Smooth muscle cell (in vitro differentiated cells): Measurements from ENCODE around the gene MAN1C1. TPM values are rescaled to one million over a fixed set of nuclear protein-coding genes. Genes with fewer than 3 reads are reported as not detected.

Experiments used
- DNase-seq: peaks from one replicate; lab custom pipeline; 2025; ENCODE audit not compliant: unreplicated experiment; lab: John Stamatoyannopoulos, UW
- H2AFZ ChIP-seq: fragments of 200-600 bp; sonication (generic); 2 replicates; pipeline ENCODE4 v1.6.0; 2016; ENCODE audit warnings: antibody characterized with exemption, low read depth, mild to moderate bottlenecking
- H3F3A ChIP-seq: fragments of 200-600 bp; sonication (generic); 2 replicates; pipeline ENCODE4 v1.6.0; 2017; ENCODE audit warnings: antibody characterized with exemption, low read depth
- H3K27ac ChIP-seq: fragments of 200-600 bp; sonication (generic); 2 replicates; pipeline ENCODE4 v1.5.1; 2016; ENCODE audit warnings: low read depth, mild to moderate bottlenecking
- H3K27me3 ChIP-seq: fragments of 200-600 bp; sonication (generic); 2 replicates; pipeline ENCODE4 v1.6.1; 2016; ENCODE audit warnings: low read depth, mild to moderate bottlenecking
- H3K36me3 ChIP-seq: fragments of 200-600 bp; sonication (generic); 2 replicates; pipeline ENCODE4 v1.5.1; 2016; ENCODE audit warnings: low read depth
- H3K4me1 ChIP-seq: fragments of 200-600 bp; sonication (generic); 2 replicates; pipeline ENCODE4 v1.5.1; 2016; ENCODE audit warnings: low read depth
- H3K4me2 ChIP-seq: fragments of 200-600 bp; sonication (generic); 2 replicates; pipeline ENCODE4 v1.6.0; 2016; ENCODE audit warnings: mild to moderate bottlenecking
- H3K4me3 ChIP-seq: fragments of 200-600 bp; sonication (generic); 2 replicates; pipeline ENCODE4 v1.5.1; 2016; ENCODE audit warnings: mild to moderate bottlenecking
- H3K79me2 ChIP-seq: fragments of 200-600 bp; sonication (generic); 2 replicates; pipeline ENCODE4 v1.6.0; 2016; ENCODE audit warnings: low read depth, mild to moderate bottlenecking
- H3K9ac ChIP-seq: fragments of 200-600 bp; sonication (generic); 2 replicates; pipeline ENCODE4 v1.6.0; 2016; ENCODE audit warnings: low read depth
- H3K9me3 ChIP-seq: fragments of 200-600 bp; sonication (generic); replicated peaks from 2 replicates; pipeline ENCODE4 v1.5.1; 2016; ENCODE audit warnings: low read depth
- H4K20me1 ChIP-seq: fragments of 200-600 bp; sonication (generic); 2 replicates; pipeline ENCODE4 v1.6.0; 2016; ENCODE audit warnings: low read depth
- WGBS: methylation state at CpG from one replicate; pipeline ENCODE4 v1.1.7; 2016; ENCODE audit warnings: low lambda C conversion rate; 5-methylcytosine and 5-hydroxymethylcytosine counted together
- polyA plus RNA-seq: library from polyadenylated mRNA; unstranded; fragments of >200 nt; fragmentation: Nextera tagmentation; extraction: Ambion mirVana; gene quantifications from 2 replicates; pipeline ENCODE4 v1.2.1, GENCODE V29; 2016
- total RNA-seq: library from RNA; depleted of rRNA; stranded (reverse); fragments of >200 nt; gene quantifications from 2 replicates; pipeline ENCODE4 v1.2.3, GENCODE V29; 2014
- TF ChIP-seq, protein P1 (sequence below): fragments of 200-600 bp; sonication (generic); IDR thresholded peaks from 2 replicates; pipeline ENCODE4 v1.5.1; 2017; ENCODE audit warnings: borderline replicate concordance, mild to moderate bottlenecking, antibody characterized with exemption; ENCODE audit not compliant: insufficient read depth, poor library complexity, severe bottlenecking

The MAN1C1 gene
- total and polyA plus RNA-seq, 2 experiments from 2014 or later: 4.4 to 10.5 TPM

DNA sequence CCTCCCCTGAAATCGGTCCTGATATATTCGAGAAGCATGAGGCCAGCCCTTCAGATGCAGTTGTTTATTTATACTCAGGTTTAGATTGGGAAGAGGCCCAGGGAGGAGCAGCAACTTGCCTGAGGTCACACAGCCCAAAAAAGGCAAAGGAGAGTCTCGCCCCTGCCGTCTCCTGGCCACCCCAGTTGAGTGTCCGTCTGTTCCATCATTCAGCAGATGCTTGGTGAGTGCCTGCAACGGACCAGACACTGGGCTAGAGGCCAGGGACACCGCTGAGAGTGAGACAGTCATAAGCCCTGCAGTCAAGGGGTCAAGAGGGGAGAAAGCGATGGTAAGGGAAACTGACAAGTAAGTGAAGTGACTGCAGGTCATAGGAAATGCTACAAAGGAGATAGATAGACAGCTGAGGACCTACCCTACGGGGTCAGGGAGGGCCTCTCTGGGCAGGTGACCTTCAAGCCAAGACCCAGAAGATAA lies 168.0 kb downstream of the MAN1C1 start:
- no peaks in the 10 kb centered on the region for H3F3A ChIP-seq
- H3K27me3 ChIP-seq: no peaks in the 10 kb centered on the region
- no peak overlapping the region for H2AFZ ChIP-seq
- H3K36me3 ChIP-seq: no peaks in the 10 kb centered on the region
- H3K79me2 ChIP-seq: no peaks in the 10 kb centered on the region
- no peak for DNase-seq
- H4K20me1 ChIP-seq: no peaks in the 10 kb centered on the region
- no peak overlapping the region for H3K4me2 ChIP-seq
- H3K9me3 ChIP-seq: no peaks in the 10 kb centered on the region
- H3K4me3 ChIP-seq: no peak overlapping the region
- no peak overlapping the region for H3K27ac ChIP-seq
- 68% methylated on average over 9 of the region's 9 CpGs for WGBS
- no peaks in the 10 kb centered on the region for H3K4me1 ChIP-seq
- H3K9ac ChIP-seq: no peak overlapping the region
- TF ChIP-seq, protein P1, sequence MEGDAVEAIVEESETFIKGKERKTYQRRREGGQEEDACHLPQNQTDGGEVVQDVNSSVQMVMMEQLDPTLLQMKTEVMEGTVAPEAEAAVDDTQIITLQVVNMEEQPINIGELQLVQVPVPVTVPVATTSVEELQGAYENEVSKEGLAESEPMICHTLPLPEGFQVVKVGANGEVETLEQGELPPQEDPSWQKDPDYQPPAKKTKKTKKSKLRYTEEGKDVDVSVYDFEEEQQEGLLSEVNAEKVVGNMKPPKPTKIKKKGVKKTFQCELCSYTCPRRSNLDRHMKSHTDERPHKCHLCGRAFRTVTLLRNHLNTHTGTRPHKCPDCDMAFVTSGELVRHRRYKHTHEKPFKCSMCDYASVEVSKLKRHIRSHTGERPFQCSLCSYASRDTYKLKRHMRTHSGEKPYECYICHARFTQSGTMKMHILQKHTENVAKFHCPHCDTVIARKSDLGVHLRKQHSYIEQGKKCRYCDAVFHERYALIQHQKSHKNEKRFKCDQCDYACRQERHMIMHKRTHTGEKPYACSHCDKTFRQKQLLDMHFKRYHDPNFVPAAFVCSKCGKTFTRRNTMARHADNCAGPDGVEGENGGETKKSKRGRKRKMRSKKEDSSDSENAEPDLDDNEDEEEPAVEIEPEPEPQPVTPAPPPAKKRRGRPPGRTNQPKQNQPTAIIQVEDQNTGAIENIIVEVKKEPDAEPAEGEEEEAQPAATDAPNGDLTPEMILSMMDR: no peak

GRCh38 chr1:25785333-25786067 lies 168.9 kb downstream of the MAN1C1 start:
- Histone ChIP-seq H3K4me3 (no peak overlapping the region), H3K4me2 (no peak overlapping the region), H3K79me2 (no peaks in the 10 kb centered on the region), H3K27ac (no peak overlapping the region), H3K27me3 (no peaks in the 10 kb centered on the region), H2AFZ (no peak overlapping the region), H3K9me3 (no peaks in the 10 kb centered on the region), H3K9ac (no peak overlapping the region), H4K20me1 (no peaks in the 10 kb centered on the region), H3K4me1 (no peaks in the 10 kb centered on the region), H3F3A (no peaks in the 10 kb centered on the region), H3K36me3 (no peaks in the 10 kb centered on the region)
- no peak for DNase-seq
- TF ChIP-seq, protein P1: no peak
- WGBS: 89% methylated on average over 10 of the region's 10 CpGs

- H2AFZ ChIP-seq: no peak overlapping the region
- no peak for DNase-seq
- H3K4me1 ChIP-seq: no peaks in the 10 kb centered on the region
- H3K36me3 ChIP-seq: no peaks in the 10 kb centered on the region
- no peak overlapping the region for H3K9ac ChIP-seq
- H3K4me2 ChIP-seq: no peak overlapping the region
- H3K79me2 ChIP-seq: no peaks in the 10 kb centered on the region
- H3F3A ChIP-seq: no peaks in the 10 kb centered on the region
- no peak overlapping the region for H3K4me3 ChIP-seq
- WGBS: 62% methylated on average over 11 of the region's 11 CpGs
- H3K27ac ChIP-seq: no peak overlapping the region
- no peaks in the 10 kb centered on the region for H3K27me3 ChIP-seq
- TF ChIP-seq, protein P1: no peak
- no peaks in the 10 kb centered on the region for H3K9me3 ChIP-seq
- H4K20me1 ChIP-seq: no peaks in the 10 kb centered on the region
Observed at GRCh38 chr1:25786887-25787759, 170.5 kb downstream of the MAN1C1 start.
